ENCODE data around the gene CAVIN3. TPM values are rescaled to one million over a fixed set of nuclear protein-coding genes. Genes with fewer than 3 reads are reported as not detected.

The CAVIN3 gene
- total and polyA plus RNA-seq, 2 of the 8 experiments (the other 6 are each of a cell fraction or from before 2014, with no cell fraction given), result 17.7 to 26.4 TPM

DNA sequence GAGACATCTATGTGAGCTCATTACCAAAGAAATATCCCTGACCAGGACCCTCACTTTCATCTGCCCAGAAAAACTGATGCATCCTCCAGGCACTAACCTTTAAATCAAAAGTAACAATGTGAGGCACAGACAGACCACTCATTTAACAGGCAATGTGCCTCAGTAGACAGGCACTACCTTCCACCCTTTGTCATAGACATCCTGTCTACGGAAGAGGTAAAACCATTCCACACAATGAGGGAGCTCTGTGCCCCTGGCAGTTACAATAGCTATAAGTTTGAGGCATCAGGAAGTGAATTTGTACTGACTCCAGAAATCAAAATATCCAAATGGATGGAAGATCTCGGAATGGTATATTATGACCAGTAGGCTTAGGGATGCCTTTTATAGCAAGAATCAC, 6.7 kb upstream of the CAVIN3 start (continued):
- no peak for TF ChIP-seq SIN3A (conservative IDR thresholded peaks at IDR 0.05 in 1 of 2, IDR thresholded peaks at IDR 0.05 in 1 of 2; ENCODE audit: low read depth in 1 of 2, low read length in 2 of 2)
- no peak for TF ChIP-seq BRCA1 (IDR thresholded peaks at IDR 0.05; ENCODE audit: low read depth, low read length)
- TF ChIP-seq SUZ12 (IDR thresholded peaks at IDR 0.05; ENCODE audit: low read length), result no peak
- no peak for TF ChIP-seq CHD1 (IDR thresholded peaks at IDR 0.05; ENCODE audit: low read depth, low read length)
- TF ChIP-seq GTF2F1 (IDR thresholded peaks at IDR 0.05; ENCODE audit: borderline replicate concordance, low read depth, low read length), result no peak
- no peak for TF ChIP-seq CBX5 (IDR thresholded peaks at IDR 0.05; ENCODE audit: low read depth, low read length)
- TF ChIP-seq SP1 (IDR thresholded peaks at IDR 0.05; ENCODE audit: low read depth, low read length), result no peak

All from H1 (cell line).